GM21825 (cell line): Measurements from ENCODE around the gene SLAMF1.

Experiments
- ATAC-seq: cut with Tn5 transposase; IDR thresholded peaks from one replicate; pipeline ENCODE4 v1.9.1; 2021; ENCODE audit warnings: mild to moderate bottlenecking, moderate library complexity; ENCODE audit not compliant: unreplicated experiment

Gene SLAMF1

GRCh38 chr1:160625725-160626498 lies 20.9 kb downstream of the SLAMF1 start:
- no peak for ATAC-seq

GRCh38 chr1:160625321-160625720 lies 21.5 kb downstream of the SLAMF1 start:
- no peak for ATAC-seq

- ATAC-seq, result peak; percentile 31
Observed at GRCh38 chr1:160624464-160624863, 22.4 kb downstream of the SLAMF1 start.

- ATAC-seq, result no peak
Observed at GRCh38 chr1:160623862-160624261, 23.0 kb downstream of the SLAMF1 start.

- no peak for ATAC-seq
Observed at GRCh38 chr1:160623227-160623633, 23.6 kb downstream of the SLAMF1 start.

GRCh38 chr1:160622501-160623226 lies 24.2 kb downstream of the SLAMF1 start:
- ATAC-seq, result no peak

GRCh38 chr1:160621633-160622413 lies 25.0 kb downstream of the SLAMF1 start:
- no peak for ATAC-seq

- no peak for ATAC-seq
Observed at GRCh38 chr1:160620942-160621632, 25.8 kb downstream of the SLAMF1 start.

GRCh38 chr1:160619742-160620277 lies 27.0 kb downstream of the SLAMF1 start:
- no peak for ATAC-seq

GRCh38 chr1:160618763-160619274 lies 28.0 kb downstream of the SLAMF1 start:
- ATAC-seq, result no peak

- no peak for ATAC-seq
Observed at GRCh38 chr1:160618327-160618726, 28.5 kb downstream of the SLAMF1 start.

- no peak for ATAC-seq
Observed at GRCh38 chr1:160615660-160616059, 31.2 kb downstream of the SLAMF1 start.

- ATAC-seq, result no peak
Observed at GRCh38 chr1:160614410-160614809, 32.4 kb downstream of the SLAMF1 start.

- no peak for ATAC-seq
Observed at GRCh38 chr1:160612613-160613218, 34.1 kb downstream of the SLAMF1 start.

- ATAC-seq, result no peak
Observed at GRCh38 chr1:160610569-160611242, 36.1 kb downstream of the SLAMF1 start.

- ATAC-seq, result no peak
Observed at GRCh38 chr1:160608941-160609340, 37.9 kb downstream of the SLAMF1 start.

GRCh38 chr1:160608514-160608913 lies 38.3 kb downstream of the SLAMF1 start:
- no peak for ATAC-seq

- no peak for ATAC-seq
Observed at GRCh38 chr1:160608057-160608456, 38.8 kb downstream of the SLAMF1 start.

- no peak for ATAC-seq
Observed at GRCh38 chr1:160607672-160608032, 39.2 kb downstream of the SLAMF1 start.
